ENCODE measurements around the gene NOL9. TPM values are rescaled to one million over a fixed set of nuclear protein-coding genes. Genes with fewer than 3 reads are reported as not detected.
A peak's percentile ranks its signal among the peaks of the same experiment; 100 is the strongest.

The NOL9 gene
- 10 to 100 TPM; 16.6 to 25.0 (median 21.1) TPM for total RNA-seq

DNA sequence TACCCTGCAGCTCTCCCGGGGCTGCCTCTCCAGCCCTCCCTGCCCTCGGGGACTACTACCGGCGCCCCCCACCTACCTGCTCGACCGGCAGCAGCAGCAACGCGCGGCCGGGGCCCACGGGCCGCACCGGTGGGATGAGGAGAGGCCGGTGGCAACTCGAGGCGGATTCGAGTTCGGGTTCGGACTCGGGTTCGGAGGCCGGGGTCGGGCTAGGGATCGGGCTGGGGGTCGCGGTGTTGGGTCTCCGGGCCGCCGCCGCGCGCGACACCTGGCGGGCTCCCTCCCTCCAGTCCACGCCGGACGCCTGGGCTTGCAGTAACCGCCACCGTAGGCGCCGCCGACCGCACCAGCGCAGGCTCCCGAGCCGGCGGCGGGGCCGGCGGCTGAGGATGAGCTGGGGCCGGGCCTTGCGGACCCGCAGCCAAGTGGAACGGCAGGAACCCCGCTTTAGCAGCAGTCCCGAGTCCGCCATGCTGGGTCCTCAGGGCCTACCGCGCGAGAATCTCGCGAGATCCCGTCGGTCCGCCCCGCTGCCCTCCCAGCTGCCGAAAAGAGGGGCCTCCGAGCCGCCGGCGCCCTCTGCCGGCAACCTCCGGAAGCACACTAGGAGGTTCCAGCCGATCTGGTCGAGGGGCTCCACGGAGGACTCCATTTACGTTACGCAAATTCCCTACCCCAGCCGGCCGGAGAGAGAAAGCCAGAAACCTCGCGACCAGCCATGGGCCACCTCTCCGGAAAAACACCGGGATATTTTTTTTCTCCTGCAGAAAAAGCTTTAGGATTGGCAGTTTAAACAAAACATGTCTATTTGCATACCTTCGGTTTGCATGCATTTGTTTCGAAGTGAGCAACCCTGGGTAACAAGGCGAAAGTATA is at the start of gene NOL9:
Gene NOL9, minus strand, starts transcription at position 483 of the 876 bp plus-strand sequence. Its CDS starts 11 bp downstream, at position 472.
- Histone ChIP-seq H3K36me3 (peaks cover 16 to 26% (median 18%) of the 10 kb centered on the region in 4 donors), H3K4me3 (peak within 1 kb of the TSS; percentile 82 to 85 (median 82)), H3K27ac (replicated peaks in 1 of 4) (peak within 1 kb of the TSS; percentile 82 to 86 (median 84)), H3K4me1 (peaks cover 15 to 28% (median 25%) of the 10 kb centered on the region in 4 donors), H3K27me3 (no peaks in the 10 kb centered on the region), H3K9me3 (no peaks in the 10 kb centered on the region)
- TF ChIP-seq, protein P1, sequence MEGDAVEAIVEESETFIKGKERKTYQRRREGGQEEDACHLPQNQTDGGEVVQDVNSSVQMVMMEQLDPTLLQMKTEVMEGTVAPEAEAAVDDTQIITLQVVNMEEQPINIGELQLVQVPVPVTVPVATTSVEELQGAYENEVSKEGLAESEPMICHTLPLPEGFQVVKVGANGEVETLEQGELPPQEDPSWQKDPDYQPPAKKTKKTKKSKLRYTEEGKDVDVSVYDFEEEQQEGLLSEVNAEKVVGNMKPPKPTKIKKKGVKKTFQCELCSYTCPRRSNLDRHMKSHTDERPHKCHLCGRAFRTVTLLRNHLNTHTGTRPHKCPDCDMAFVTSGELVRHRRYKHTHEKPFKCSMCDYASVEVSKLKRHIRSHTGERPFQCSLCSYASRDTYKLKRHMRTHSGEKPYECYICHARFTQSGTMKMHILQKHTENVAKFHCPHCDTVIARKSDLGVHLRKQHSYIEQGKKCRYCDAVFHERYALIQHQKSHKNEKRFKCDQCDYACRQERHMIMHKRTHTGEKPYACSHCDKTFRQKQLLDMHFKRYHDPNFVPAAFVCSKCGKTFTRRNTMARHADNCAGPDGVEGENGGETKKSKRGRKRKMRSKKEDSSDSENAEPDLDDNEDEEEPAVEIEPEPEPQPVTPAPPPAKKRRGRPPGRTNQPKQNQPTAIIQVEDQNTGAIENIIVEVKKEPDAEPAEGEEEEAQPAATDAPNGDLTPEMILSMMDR (IDR thresholded peaks at IDR 0.05): peak; percentile 97 to 99 (median 97)
- TF ChIP-seq POLR2AphosphoS5 (IDR thresholded peaks at IDR 0.05) (peak; percentile 73 to 88), EP300 (IDR thresholded peaks at IDR 0.05) (no peak)
- peak; percentile 98 for DNase-seq (ENCODE audit: extremely low spot score)
- intact Hi-C loops (cut with DNase I): loop anchor here (2.0 to 5.0 kb wide), 2 partner anchors 25 to 62 kb away; partner anchors contain the start of genes PLEKHG5 and ZBTB48
- 4% methylated on average over 44 of the region's 87 CpGs for WGBS

DNA sequence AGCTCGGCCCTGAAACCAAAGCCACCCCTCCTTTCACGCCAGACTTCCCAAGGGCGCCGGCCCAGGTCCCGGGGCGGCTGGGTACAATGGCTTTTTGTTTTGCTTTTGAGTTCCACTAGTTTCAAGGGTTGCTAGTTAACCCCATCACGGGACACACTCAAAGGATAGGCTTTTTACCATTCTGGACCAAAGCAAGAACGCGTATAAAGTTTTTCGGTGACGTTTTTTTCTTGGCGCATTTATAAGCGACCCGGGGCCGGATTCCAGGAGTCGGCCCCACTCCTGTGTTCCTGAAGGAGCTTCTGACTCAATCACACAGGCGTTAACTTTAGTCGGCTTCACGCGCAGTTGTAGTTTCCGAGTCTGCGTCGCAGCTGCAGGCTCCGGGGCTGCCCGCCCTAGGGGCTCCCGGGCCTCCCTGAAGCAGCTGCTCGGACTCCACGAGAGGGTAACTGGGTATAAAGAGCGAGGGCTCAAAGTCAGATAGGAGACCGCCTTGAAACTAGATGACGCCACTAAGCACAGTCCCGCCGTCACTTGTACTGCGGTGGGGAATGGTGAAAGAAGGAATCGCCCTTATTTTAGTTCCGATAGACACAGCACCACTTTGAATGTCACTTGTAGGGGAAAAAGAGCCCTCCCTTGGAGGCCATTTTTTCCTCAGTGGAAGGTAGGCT is 49.1 kb upstream of the NOL9 start:
- 3% methylated on average over 26 of the region's 36 CpGs for WGBS
- no peaks in the 10 kb centered on the region for H3K27me3 ChIP-seq
- peak overlapping the region; percentile 96 to 99 (median 98) for H3K27ac ChIP-seq (replicated peaks in 1 of 4)
- TF ChIP-seq EP300 (IDR thresholded peaks at IDR 0.05) (no peak), POLR2A (IDR thresholded peaks at IDR 0.05; ENCODE audit: low read depth) (peak; percentile 47), POLR2AphosphoS5 (IDR thresholded peaks at IDR 0.05) (peak; percentile 1 to 72)
- H3K4me1 ChIP-seq: peaks cover 43 to 73% (median 64%) of the 10 kb centered on the region in 4 donors
- DNase-seq (ENCODE audit: extremely low spot score): no peak
- intact Hi-C loops (cut with DNase I): no loop called here
- peaks cover 6 to 14% (median 11%) of the 10 kb centered on the region in 4 donors for H3K36me3 ChIP-seq
- H3K9me3 ChIP-seq: no peaks in the 10 kb centered on the region
- H3K4me3 ChIP-seq: peak overlapping the region; percentile 70 to 83 (median 76)

DNA sequence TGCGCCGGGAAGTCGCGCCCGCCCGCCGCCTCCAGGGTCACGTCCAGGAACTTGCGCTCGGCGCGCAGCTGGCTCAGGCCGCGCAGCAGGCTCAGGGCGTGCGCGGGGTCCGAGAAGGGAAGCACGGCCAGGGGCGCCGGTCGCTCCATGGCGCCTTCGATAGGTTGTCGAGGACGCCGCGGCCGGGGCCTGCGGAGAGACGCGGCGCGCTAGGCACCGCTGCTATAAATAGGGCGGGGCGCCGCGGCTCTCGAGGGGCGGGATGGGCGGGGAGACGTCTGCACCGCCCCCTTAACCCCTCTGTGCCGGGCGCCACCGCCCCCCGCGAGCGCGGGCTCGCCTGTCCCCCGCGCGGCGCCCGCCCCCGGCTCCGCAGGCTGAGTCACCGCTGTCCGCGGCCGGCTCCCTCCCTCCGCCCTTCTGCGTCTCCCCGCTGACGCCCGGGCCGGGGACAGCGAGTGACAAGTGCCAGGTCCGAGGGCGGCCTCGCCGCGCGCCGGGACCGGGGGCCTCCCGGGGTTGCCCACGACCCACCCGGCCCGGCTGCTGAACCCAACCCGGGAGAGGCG is 48.4 kb upstream of the NOL9 start, which contains the start of gene KLHL21:
Gene KLHL21, minus strand, starts transcription at position 201 of the 569 bp plus-strand sequence. Its CDS starts 52 bp downstream, at position 149.
- H3K4me1 ChIP-seq: peaks cover 50 to 74% (median 67%) of the 10 kb centered on the region in 4 donors
- intact Hi-C loops (cut with DNase I): no loop called here
- peak within 1 kb of the TSS; percentile 96 to 99 (median 98) for H3K27ac ChIP-seq (replicated peaks in 1 of 4)
- H3K4me3 ChIP-seq: peak within 1 kb of the TSS; percentile 70 to 83 (median 76)
- no peak for TF ChIP-seq EP300 (IDR thresholded peaks at IDR 0.05)
- TF ChIP-seq POLR2AphosphoS5 (IDR thresholded peaks at IDR 0.05): peak; percentile 81 to 96
- TF ChIP-seq, protein P1 (IDR thresholded peaks at IDR 0.05): no peak
- TF ChIP-seq POLR2A (IDR thresholded peaks at IDR 0.05; ENCODE audit: low read depth): peak; percentile 73
- peaks cover 12 to 20% (median 17%) of the 10 kb centered on the region in 4 donors for H3K36me3 ChIP-seq
- DNase-seq (ENCODE audit: extremely low spot score): peak; percentile 95
- 0% methylated on average over 9 of the region's 84 CpGs for WGBS
- no peaks in the 10 kb centered on the region for H3K27me3 ChIP-seq
- H3K9me3 ChIP-seq: no peaks in the 10 kb centered on the region

DNA sequence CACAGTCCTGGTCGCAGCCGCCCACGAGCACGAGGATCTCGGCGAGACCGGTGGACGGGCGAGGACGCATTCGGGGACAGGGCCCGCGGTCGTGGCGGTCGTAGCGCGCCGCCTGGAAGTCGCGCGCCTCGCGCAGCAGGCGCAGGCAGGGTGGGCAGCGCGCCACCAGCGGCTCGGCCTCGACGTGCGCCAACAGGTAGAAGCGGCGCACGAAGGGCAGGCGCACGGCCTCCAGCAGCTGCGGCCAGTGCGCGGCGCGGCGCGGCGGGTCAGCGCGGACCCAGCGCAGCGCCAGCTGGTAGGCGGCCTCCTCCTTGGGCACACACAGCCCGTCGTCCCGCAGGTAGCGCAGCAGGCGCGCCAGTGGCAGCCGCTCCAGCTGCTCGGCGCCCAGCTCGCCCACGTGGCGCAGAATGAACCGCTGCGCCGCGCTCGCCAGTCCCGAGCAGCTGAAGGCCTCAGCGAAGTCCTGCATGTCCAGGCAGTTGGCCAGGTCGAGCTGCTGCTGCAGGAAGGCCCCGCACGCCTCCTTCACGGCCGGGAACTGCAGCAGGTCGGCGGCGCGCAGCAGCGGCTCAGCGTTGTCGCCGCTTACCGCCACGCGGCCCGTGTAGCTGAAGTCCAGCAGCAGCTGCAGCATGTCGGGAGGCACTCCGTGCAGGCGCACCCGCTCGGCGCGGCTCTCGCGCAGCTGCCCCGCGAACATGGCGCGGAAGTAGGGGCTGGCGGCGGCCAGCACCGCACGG is 47.8 kb upstream of the NOL9 start:
- DNase-seq (ENCODE audit: extremely low spot score): no peak
- peak overlapping the region; percentile 96 to 99 (median 98) for H3K27ac ChIP-seq (replicated peaks in 1 of 4)
- H3K9me3 ChIP-seq: no peaks in the 10 kb centered on the region
- TF ChIP-seq, protein P1 (IDR thresholded peaks at IDR 0.05): no peak
- TF ChIP-seq POLR2AphosphoS5 (IDR thresholded peaks at IDR 0.05): no peak
- TF ChIP-seq POLR2A (IDR thresholded peaks at IDR 0.05; ENCODE audit: low read depth): no peak
- no peak for TF ChIP-seq EP300 (IDR thresholded peaks at IDR 0.05)
- H3K4me3 ChIP-seq: peak overlapping the region; percentile 70 to 83 (median 76)
- no peaks in the 10 kb centered on the region for H3K27me3 ChIP-seq
- no CpG with 5 or more reads among the region's 103 CpGs for WGBS
- intact Hi-C loops (cut with DNase I): no loop called here
- peaks cover 18 to 27% (median 23%) of the 10 kb centered on the region in 4 donors for H3K36me3 ChIP-seq
- peaks cover 56 to 75% (median 71%) of the 10 kb centered on the region in 4 donors for H3K4me1 ChIP-seq
